SIG-M5 (cell line): ENCODE data around the gene PTPN14.

Experiments
- DNase-seq: peaks from one replicate; lab custom pipeline; 2025; lab: John Stamatoyannopoulos, UW

Gene PTPN14

GRCh38 chr1:214363386-214363785, 188.0 kb downstream of the PTPN14 start:
- DNase-seq, result no peak

- peak; percentile 23 for DNase-seq
Measured at GRCh38 chr1:214362188-214362882, 189.1 kb downstream of the PTPN14 start.

GRCh38 chr1:214361636-214362035, 189.8 kb downstream of the PTPN14 start:
- no peak for DNase-seq

- DNase-seq, result no peak
Measured at GRCh38 chr1:214360525-214361164, 190.8 kb downstream of the PTPN14 start.

GRCh38 chr1:214360116-214360515, 191.3 kb downstream of the PTPN14 start:
- no peak for DNase-seq

- DNase-seq, result no peak
Measured at GRCh38 chr1:214354440-214355148, 196.8 kb downstream of the PTPN14 start.

- DNase-seq, result no peak
Measured at GRCh38 chr1:214352838-214353237, 198.6 kb downstream of the PTPN14 start.

GRCh38 chr1:214351551-214352277, 199.7 kb downstream of the PTPN14 start:
- no peak for DNase-seq

GRCh38 chr1:214349781-214350180, 201.6 kb downstream of the PTPN14 start:
- DNase-seq, result no peak

GRCh38 chr1:214349008-214349407, 202.4 kb downstream of the PTPN14 start:
- DNase-seq, result no peak

GRCh38 chr1:214344897-214345296, 206.5 kb downstream of the PTPN14 start:
- no peak for DNase-seq

- no peak for DNase-seq
Measured at GRCh38 chr1:214342525-214342924, 208.9 kb downstream of the PTPN14 start.

GRCh38 chr1:214341932-214342331, 209.5 kb downstream of the PTPN14 start:
- DNase-seq, result no peak

- no peak for DNase-seq
Measured at GRCh38 chr1:214341459-214341858, 209.9 kb downstream of the PTPN14 start.

GRCh38 chr1:214338212-214338611, 213.2 kb downstream of the PTPN14 start:
- DNase-seq, result no peak

GRCh38 chr1:214337511-214337910, 213.9 kb downstream of the PTPN14 start:
- no peak for DNase-seq

- DNase-seq, result no peak
Measured at GRCh38 chr1:214337015-214337414, 214.4 kb downstream of the PTPN14 start.

- DNase-seq, result no peak
Measured at GRCh38 chr1:214335567-214335966, 215.8 kb downstream of the PTPN14 start.

GRCh38 chr1:214332946-214333798, 218.2 kb downstream of the PTPN14 start:
- no peak for DNase-seq

- DNase-seq, result no peak
Measured at GRCh38 chr1:214331827-214332423, 219.5 kb downstream of the PTPN14 start.

- DNase-seq, result no peak
Measured at GRCh38 chr1:214331180-214331579, 220.2 kb downstream of the PTPN14 start.
